GM21529 (cell line): ENCODE measurements around the gene ENPP4.
"Not testable (repeated sequence)": the region's sequence is repeated elsewhere in the genome, so short reads cannot be mapped to it uniquely, and the experiment has no call there.

ENCODE experiments used
- ATAC-seq: cut with Tn5 transposase; IDR thresholded peaks from one replicate; pipeline ENCODE4 v1.9.1; 2021; ENCODE audit not compliant: unreplicated experiment

ENPP4 gene, protein sequence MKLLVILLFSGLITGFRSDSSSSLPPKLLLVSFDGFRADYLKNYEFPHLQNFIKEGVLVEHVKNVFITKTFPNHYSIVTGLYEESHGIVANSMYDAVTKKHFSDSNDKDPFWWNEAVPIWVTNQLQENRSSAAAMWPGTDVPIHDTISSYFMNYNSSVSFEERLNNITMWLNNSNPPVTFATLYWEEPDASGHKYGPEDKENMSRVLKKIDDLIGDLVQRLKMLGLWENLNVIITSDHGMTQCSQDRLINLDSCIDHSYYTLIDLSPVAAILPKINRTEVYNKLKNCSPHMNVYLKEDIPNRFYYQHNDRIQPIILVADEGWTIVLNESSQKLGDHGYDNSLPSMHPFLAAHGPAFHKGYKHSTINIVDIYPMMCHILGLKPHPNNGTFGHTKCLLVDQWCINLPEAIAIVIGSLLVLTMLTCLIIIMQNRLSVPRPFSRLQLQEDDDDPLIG

DNA sequence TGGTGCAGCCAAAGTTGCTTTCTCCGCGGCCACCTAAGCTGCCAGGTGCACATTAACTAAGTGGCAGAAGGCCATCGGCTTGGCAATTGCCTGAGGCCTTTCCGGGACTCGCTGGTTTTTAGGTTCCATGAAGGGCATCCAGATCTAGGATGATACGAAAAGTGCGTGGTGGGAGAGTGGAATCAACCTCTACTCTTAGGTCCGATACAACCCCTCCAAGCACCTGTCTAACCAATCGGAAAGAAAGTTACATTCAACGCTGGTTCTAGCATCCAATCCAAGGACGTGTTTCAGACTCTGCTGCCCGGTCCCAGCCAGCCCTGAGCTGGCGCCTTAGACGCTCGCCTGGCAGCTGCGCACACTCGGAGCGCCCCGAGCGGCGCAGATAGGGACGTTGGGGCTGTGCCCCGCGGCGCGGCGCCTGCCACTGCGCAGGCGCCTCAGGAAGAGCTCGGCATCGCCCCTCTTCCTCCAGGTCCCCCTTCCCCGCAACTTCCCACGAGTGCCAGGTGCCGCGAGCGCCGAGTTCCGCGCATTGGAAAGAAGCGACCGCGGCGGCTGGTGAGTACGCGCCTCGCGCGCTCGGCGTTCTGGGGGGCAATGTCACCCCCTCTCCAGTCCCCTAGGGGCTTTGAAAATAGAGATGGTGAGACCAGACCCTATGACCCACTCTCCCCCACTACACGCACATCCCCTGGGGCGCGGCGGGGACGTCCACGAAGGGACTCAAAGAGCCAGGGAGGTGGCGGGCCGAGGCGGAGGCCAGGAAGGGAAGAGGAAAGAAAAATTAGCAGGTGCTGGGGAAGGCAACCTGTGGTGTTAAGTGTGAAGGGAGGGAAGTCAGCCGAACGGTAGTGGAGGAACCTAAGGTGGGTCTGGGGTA lies at the start of gene ENPP4:
TSS of gene ENPP4 (plus strand) at position 361 of the 883 bp plus-strand sequence. CDS start 9,595 bp downstream, outside the sequence.
- ATAC-seq: peak; percentile 95

DNA sequence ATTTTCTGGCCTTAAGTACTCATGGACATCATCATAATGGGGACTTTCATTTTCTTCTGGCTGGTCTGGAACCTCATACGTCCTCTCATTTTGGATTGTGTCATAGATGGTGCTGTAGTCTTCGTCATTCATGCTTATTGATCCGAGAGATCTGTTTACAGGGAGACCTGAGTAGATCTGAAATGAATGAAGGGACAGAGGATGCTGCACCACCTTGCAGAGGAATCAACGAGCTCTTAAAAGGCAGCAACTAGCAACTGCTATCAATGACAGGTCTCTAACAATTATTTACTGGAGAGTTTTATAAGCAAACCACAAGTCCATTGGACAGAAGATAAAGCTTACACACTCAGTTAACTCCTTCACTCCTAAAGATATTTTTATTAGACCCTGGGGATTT lies 49.7 kb upstream of the ENPP4 start:
- ATAC-seq: no peak

DNA sequence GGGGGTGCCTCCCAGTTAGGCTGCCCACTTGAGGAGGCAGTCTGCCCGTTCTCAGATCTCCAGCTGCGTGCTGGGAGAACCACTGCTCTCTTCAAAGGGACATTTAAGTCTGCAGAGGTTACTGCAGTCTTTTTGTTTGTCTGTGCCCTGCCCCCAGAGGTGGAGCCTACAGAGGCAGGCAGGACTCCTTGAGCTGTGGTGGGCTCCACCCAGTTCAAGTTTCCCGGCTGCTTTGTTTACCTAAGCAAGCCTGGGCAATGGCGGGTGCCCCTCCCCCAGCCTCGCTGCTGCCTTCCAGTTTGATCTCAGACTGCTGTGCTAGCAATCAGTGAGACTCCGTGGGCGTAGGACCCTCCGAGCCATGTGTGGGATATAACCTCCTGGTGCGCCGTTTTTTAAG lies 44.1 kb upstream of the ENPP4 start:
- not testable (repeated sequence) for ATAC-seq

DNA sequence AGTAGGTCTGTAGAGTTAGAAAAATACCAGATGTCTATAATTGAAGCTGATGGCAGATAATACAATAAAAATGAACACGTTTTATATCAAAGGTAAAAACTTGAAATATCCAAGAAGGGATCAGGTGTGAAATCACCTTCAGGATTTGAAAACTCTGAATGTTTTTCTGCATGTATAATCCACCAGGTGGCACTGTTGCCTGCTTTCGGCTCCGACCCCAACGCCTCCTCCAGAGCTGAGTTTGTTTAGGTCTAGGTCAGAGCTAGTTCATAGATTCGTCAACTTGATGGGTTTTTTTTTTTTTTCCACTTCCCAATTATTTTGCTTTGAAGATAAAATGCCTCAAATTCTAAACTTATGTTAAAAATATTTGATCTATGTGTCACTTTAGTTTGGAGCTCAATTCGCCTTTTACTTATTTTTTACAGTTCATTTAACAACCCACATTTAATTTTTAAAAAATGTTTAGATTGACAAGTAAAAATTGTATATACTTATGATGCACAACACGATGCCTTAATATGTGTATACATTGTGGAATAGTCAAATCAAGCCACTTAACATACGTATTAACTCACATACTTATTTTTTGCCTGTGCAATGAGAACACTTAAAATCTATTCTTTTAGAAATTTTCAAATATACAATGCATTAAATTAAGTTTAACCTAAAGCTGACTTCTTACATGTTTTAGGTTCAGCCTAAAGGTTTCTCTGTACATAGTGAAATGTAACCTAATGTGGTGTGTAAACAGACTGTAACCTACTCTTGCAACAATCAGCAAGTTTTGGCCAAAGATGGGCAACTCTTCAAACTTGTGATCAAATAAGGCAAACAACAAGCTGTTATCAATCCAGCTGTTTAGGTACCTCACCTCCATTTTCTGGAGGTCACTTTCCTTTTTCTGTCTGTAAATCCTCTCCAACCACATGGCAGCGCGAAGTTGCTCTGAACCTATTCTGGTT lies 39.4 kb upstream of the ENPP4 start:
- no peak for ATAC-seq

DNA sequence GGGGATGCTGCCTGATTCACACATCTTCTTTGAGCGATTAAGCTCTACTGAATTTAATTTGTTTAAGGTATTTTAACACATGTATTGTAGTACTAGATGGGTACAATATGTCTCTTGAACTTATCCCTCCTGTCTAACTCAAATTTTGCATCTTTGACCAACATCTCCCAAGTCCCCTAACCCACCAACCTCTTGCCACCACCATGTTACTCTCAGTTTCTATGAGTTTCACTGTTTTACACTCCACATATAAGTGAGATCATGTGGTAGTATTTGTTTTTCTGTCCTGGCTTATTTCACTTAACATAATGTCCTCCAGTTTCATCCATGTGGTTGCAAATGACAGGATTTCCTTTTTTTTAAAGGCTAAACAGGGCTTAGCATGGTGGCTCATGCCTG lies 38.7 kb upstream of the ENPP4 start:
- no peak for ATAC-seq

DNA sequence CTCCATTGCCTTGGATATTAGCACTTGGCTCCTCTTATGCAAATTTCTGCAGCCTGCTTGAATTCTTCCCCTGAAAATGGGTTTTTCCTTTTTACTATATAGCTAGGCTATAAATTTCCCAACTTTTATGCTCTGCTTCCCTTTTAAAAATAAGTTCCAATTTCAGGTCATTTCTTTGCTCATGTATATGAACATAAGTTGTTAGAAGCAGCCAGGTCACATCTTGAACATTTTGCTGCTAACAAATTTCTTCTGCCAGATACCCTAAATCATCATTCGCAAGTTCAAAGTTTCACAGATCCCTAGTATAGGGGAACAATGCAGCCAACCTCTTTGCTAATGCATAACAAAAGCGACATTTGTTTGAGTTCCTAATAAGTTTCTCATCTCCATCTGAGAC lies 34.5 kb upstream of the ENPP4 start:
- ATAC-seq: no peak

DNA sequence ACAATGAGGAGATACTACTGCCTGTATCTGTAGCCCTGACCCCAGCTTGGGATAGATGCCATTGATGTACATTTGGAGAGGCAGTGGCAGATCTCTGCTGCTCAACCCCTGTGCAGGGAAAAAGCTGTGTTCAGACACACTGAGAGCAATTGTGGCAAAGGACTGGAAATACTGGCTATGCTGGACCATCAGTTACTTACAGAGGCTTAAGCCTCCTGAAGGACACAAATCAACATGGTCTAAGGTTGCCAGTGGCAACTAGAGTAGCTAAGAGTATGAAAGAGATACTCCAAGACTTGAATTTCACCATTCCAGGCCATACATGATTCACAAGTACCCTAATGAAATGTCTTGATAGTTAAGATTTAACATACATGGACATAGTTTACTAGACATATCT lies 32.4 kb upstream of the ENPP4 start:
- no peak for ATAC-seq

DNA sequence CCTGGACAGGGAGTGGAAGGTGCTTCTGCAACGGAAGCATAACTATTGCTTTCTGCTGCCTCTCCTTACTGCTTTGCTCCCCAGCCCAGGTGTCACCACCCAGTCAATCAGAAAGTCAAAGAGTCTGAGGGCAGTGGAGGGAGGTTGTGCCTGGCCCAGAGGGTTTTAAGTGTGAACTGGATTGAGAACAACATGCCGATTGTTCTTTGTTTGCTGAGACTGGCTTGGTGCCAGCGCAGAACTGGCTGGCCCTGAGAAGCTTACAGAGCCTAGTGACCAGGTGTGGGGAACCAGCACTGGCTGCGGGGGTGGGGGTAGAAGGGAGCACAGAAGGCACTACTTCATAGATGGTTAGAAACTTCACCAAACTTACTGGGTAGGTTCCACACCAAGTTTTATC lies 31.1 kb upstream of the ENPP4 start:
- ATAC-seq: no peak

DNA sequence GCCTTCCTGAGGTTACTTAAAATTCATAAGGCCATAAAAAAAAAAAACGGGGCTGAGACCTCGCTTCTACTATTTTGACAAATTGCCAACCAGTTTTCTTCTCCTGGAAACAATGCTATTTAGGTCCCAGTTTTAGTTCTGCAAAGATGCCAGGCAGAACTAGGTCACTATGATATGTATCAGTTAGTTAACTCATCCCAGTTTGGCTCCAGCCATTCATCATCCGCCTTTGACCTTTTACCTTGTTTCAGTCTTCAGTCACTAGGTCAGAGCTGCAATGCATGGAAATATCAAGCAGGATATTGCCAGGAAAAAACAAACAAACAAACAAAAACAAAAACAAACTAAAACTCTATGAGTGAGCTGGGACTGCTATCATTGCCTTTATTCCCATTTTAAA lies 29.8 kb upstream of the ENPP4 start:
- no peak for ATAC-seq

DNA sequence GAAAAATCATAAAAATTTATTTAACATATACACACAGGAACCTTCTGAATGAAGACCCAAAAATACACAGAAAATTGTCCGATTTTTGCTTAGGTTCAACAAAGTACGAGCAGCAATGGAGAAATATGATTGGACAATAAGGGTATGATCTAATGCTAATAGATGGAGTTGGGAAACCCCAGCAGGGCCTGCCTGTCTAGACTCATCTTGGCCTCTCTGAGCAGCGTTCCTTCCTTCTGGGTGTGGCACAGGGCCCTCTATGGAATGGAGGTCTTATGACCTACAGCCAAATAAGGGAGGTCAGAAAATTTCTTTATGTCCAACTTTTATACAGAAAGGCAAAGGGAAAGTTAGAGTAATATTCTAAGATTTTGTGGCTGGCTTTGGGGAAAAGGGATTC lies 27.7 kb upstream of the ENPP4 start:
- no peak for ATAC-seq

DNA sequence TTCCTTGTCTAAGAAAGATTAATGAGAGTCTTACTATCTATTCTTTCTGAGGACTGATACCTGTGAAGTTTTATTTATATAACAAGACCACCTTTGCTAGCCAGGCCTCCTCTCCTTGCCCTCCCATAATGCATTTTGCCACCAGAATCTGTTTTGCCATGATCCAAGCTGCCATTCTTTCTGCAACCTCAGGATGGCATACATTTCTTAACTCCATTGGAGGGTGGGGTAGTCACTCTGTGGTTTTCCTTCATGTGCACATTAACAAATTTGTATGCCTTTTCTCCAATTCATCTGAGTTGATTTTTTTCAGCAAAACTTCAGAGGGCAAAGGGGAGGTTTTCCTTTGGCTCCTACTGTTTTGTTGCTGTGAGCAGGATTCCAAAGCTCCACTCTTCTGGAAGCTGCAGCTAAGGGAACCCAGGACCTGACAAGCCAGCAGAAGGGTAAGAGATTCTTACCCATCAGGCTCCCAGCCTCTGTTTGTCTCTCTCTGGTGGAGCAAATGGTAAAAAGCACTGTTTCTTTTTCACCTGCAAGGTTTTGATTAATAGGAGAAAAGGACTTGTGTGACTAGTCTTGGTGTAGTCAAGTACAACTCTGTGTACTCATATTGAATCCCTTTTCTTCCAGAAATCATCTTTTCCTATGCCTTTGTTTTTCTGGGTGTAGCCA lies 26.2 kb upstream of the ENPP4 start:
- no peak for ATAC-seq

DNA sequence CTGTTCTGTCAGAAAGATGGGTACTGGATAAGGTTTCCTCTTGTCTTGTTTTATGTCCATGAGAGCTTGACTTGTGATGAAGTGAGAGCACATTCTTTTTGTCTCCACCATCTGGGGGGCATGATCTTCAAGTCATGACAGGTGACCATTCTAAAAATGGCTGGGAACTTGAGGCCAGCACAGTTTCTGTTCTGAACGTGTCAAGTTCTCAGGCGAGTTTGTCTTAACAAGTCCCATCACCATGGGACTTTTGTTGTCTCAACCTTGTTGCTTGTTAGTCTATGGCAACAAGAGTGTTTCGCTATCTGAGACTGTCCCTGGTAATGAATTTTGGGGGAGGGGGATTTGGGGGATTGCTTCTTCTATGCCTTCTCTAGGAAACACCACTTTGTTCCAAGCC lies 25.6 kb upstream of the ENPP4 start:
- peak; percentile 85 for ATAC-seq

DNA sequence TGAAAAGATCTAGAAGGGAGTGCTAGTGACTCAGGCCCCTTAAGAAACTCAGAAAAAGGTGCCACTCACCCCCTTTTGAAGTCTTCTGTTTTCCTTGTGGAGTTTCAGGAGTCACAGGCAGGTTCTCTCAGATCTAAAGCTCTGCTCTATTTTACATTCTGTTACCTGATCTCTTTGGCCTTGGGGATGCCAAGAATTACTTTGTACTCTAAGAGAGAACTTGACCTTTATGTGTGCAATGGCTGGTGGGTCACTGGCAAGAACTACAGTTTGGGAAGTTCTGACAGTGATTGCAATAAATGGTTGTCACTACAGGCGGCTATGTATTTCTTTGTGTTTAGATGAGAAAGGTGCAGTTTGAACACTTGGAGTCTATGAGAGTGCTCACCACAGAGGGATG lies 24.2 kb upstream of the ENPP4 start:
- ATAC-seq: no peak

DNA sequence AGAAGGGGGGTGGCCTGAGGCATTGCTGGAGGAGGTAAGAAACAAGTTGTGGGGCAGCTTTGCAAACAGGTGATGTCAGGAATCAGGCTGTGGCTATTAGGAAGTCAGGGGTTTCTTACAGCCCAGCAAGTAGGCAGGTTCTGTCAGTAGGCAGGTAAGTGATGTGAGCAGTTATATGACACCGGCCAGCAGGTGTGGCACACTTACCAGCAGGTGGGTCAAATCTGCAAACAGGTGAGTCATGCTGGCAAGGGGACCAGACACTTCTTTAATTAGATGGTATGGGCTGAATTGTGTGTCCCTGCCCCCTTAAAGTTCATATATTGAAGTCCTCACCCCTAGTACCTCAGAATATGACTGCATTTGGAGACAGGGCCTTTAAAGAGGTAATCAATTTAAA lies 16.4 kb upstream of the ENPP4 start:
- no peak for ATAC-seq

DNA sequence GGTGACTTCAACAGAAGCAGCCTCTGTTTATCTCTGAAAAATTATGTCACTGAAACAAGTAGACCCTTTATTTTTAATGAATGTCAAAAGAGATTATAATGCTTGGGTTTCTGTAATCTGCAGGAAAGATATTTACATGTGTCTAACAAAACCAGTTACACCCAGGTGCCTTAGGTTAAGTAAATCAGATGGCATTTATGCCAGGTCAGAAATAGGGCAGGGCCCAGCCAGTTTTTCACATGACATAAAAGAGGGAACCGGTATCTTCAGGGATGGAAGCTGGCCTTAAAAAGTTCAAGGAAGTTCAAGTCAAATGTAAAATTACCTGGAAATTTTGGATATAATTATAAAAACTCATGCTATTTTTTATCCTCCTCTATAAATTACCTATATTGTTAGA lies 14.2 kb upstream of the ENPP4 start:
- no peak for ATAC-seq

DNA sequence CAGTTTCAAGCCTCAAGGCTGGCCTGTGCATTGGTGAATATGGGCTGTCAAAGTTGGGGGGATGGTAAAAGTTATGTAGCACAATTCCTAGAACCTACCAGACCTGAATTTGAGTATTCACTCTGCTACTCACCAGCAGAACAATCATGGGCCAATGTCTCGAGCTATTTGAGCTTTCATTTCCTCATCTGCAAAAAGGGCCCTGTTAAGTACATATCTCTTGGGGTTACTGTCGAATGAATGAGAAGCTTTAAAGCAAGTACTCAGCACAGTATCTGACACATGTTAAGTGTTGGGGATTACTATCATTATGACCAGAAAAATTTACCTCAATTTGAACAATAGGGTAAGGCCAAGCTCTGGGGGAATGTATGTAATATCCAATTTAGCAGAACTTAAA lies 13.5 kb upstream of the ENPP4 start:
- ATAC-seq: no peak

DNA sequence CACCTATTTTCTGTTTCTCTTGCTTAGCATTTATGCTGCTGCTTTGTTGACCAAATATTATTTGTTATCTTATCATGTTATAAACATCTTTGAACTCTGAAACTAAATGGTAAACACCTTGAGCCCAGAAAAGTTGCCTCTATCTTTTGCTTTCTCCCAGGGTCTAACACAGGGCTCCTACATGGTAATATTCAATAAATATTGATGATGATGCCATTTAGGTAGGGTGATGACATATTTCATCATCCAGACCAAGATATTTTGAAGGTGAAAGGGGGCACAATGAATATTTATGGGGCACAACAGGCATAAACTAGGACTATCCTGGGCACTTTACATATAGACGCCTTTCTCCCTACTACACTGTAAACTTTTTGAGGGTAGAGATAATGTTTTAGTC lies 11.6 kb upstream of the ENPP4 start:
- no peak for ATAC-seq

DNA sequence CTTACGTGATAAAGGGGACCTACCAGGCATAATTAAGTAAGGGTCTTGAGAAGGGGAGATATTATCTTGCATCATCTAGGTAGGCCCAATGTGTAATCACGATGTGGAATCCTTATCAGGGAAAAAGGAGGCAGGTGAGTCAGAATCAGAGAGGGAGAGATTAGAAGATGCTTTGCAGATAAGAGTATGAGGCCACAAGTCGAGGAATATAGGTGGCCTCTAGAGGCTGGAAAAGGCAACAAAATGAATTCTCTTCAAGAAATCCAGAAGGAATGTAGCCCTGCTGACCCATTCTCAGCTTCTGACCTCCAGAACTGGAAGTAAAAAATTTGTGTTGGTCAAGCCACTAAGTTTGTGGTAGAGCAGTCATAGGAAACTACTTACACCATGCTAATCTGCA lies 11.0 kb upstream of the ENPP4 start:
- ATAC-seq: no peak

DNA sequence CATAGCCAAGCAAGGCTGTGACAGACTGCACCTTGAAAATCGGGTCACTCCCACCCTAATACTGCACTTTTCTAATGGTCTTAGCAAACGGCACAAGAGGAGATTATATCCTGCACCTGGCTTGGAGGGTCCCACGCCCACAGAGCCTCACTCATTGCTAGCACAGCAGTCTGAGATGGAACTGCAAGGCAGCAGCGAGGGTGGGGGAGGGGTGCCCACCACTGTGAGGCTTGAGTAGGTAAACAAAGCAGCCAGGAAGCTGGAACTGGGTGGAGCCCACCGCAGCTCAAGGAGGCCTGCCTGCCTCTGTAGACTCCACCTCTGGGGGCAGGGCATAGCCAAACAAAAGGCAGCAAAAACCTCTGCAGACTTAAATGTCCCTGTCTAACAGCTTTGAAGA lies 10.1 kb upstream of the ENPP4 start:
- not testable (repeated sequence) for ATAC-seq

DNA sequence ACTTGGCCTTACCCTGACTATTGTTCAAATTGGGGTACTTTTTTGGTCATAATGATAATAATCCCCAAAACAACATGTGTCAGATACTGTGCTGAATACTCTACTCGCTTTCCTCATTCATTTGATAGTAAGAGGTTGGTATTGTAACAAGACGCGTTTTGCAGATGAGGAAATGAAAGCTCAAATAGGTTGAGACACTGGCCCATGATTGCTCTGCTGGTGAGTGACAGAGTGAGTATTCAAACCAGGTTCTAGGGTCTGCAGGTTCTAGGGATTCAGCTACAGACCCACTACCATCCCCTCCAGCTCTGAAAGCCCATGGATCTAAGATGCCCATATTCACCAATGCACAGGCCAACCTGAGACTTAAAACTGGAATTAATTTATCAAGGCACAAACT lies 1.3 kb upstream of the ENPP4 start:
- ATAC-seq: peak; percentile 41

DNA sequence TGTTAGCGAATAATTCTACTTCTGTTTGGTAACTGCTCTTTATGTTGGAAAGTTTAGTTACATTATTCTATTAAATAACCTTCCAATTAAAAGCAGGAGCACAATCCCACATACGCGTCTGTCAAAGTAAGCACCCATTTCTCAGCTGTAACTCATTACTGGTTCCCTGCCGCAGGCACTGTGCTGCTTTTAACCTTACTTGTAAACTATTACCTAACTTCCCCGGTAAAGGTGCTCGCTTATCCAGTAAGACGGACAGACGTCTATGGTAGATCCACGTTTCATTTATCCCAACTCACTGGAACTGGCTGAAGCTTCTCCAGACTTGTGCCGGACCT lies 529 bp upstream of the ENPP4 start:
- peak; percentile 9 for ATAC-seq
